ENCODE measurements around the gene EIF3L.
"Not testable (repeated sequence)": the region's sequence is repeated elsewhere in the genome, so short reads cannot be mapped to it uniquely, and the experiment has no call there.

EIF3L gene

GRCh38 chr22:37849089-37849751, at the start of gene EIF3L:
Gene EIF3L (plus strand): TSS chr22:37849419. CDS start chr22:37849450, 31 bp downstream.
- peak; percentile 90 for DNase-seq

GRCh38 chr22:37799979-37800378, 49.2 kb upstream of the EIF3L start:
- DNase-seq: not testable (repeated sequence)

- DNase-seq: peak; percentile 20
These were observed 47.3 kb upstream of the EIF3L start for GRCh38 chr22:37801946-37802309.

GRCh38 chr22:37802310-37803194, 46.7 kb upstream of the EIF3L start:
- peak; percentile 49 for DNase-seq

GRCh38 chr22:37803195-37803638, 46.0 kb upstream of the EIF3L start:
- DNase-seq: no peak

- DNase-seq: no peak
These were observed 45.4 kb upstream of the EIF3L start for GRCh38 chr22:37803639-37804351.

- DNase-seq: peak; percentile 9
These were observed 44.8 kb upstream of the EIF3L start for GRCh38 chr22:37804352-37804880.

- DNase-seq: peak; percentile 80
These were observed 44.1 kb upstream of the EIF3L start for GRCh38 chr22:37804881-37805809.

- no peak for DNase-seq
These were observed 43.4 kb upstream of the EIF3L start for GRCh38 chr22:37805810-37806277.

GRCh38 chr22:37806409-37807333, 42.5 kb upstream of the EIF3L start:
- DNase-seq: peak; percentile 21

- peak; percentile 96 for DNase-seq
These were observed 41.6 kb upstream of the EIF3L start, which contains the start of gene GCAT for GRCh38 chr22:37807410-37808293. Gene GCAT (plus strand): TSS chr22:37807934. CDS start chr22:37807968, 34 bp downstream.

GRCh38 chr22:37808294-37808657, 40.9 kb upstream of the EIF3L start:
- DNase-seq: no peak

GRCh38 chr22:37809672-37810333, 39.4 kb upstream of the EIF3L start:
- DNase-seq: no peak

GRCh38 chr22:37811867-37812266, 37.4 kb upstream of the EIF3L start:
- no peak for DNase-seq

GRCh38 chr22:37812869-37813678, 36.1 kb upstream of the EIF3L start:
- no peak for DNase-seq

GRCh38 chr22:37815593-37815992, 33.6 kb upstream of the EIF3L start:
- DNase-seq: no peak

GRCh38 chr22:37816543-37817180, 32.6 kb upstream of the EIF3L start:
- no peak for DNase-seq

Data from CD4-positive, alpha-beta T cell treated with Interleukin-17A for 4 hours (primary cell).